Mucosa of gallbladder (tissue), 1 donor: Measurements from ENCODE around the gene PEX19. TPM values are rescaled to one million over a fixed set of nuclear protein-coding genes. Genes with fewer than 3 reads are reported as not detected.
A peak's percentile ranks its signal among the peaks of the same experiment; 100 is the strongest.
"Not testable (repeated sequence)": the region's sequence is repeated elsewhere in the genome, so short reads cannot be mapped to it uniquely, and the experiment has no call there.

Experiments used
- DNase-seq: peaks from one replicate; pipeline ENCODE4 v3.0.0-alpha.2; 2020; ENCODE audit warnings: low spot score
- total RNA-seq: library from RNA; stranded (reverse); gene quantifications from one replicate; pipeline ENCODE4 v1.2.1, GENCODE V29; 2021
- donor health status: DM: no; HTN: no; CAD: no.

The PEX19 gene
- total RNA-seq, result 75.7 TPM

- DNase-seq, result peak; percentile 94
Measured at GRCh38 chr1:160284782-160285344, at the start of gene PEX19. Gene PEX19 (minus strand): TSS chr1:160285133. CDS start chr1:160285124, 9 bp downstream.

DNA sequence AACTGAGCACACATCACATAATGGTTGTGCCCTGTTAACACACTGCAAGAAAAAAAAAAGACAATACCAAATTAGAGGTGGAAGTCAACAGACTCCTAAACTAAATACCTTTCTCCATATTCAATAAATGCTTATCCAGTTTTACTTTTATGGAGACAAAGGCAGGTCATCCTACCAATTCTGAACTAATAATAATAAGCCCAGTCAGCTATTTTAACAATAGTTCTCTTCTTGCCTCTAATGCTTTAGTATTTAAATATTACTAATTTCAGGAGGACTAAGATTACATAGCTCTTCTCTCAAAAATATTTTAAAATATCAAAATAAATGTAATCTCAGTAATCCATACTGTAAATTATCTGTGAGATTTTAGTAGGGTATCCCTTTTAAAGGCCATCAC lies 47.6 kb upstream of the PEX19 start:
- DNase-seq, result no peak

DNA sequence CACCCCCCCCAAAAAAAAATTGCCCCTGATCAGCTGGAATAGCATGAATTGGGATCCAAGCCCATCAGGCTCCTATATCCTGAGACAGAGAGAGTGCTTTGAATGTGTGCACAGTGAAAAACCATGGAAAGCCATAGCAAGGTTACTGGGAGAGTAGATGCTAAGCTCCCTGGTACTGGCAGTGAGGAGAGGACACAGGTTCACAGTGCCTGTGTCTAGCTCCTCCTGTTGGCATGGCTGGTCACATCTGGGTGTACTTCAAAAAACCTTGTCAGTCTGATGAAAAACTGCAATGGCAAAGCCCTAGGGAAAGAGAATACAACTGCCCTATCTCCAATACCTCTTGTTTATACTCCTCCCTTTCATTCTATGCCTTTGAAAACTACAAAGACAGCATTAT lies 45.2 kb upstream of the PEX19 start:
- DNase-seq, result no peak

DNA sequence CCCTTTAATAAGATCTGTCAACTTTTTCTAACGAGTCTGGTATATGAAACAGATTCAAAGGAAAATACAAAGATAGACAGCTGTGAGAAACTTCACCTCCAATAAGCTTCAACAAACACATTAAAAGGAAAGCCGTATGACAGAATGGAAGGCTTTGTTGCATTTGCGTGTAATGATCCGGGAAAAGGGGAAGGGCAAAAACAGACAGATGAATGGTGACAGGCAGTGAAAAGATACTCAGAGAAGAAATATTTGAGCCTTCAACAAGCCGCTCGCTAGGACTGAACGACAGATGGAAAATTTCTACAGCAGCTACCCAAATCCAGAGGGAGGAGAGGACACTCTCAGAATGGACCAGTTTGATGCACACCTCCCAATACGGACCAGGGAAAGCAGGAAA lies 43.3 kb upstream of the PEX19 start:
- DNase-seq, result no peak

DNA sequence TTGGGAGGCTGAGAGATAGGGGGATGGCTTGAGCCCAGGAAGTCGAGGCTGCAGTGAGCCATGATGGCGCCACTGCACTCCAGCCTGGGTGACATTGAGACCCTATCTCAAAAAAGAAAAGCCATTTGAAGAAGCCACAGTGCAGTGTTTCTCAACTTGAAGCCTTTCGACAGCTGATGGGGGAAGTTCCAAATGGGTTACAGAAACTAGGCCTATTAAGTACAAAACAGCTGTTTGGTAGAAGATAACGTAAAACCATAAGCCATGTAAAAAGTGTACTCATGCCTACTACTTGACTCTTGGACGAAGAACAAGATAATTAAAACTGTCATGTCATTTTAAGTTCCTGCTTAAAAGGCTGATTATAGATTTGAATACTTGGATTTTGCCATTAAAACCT lies 41.5 kb upstream of the PEX19 start:
- DNase-seq, result no peak

GRCh38 chr1:160325252-160325651 lies 40.3 kb upstream of the PEX19 start:
- no peak for DNase-seq

DNA sequence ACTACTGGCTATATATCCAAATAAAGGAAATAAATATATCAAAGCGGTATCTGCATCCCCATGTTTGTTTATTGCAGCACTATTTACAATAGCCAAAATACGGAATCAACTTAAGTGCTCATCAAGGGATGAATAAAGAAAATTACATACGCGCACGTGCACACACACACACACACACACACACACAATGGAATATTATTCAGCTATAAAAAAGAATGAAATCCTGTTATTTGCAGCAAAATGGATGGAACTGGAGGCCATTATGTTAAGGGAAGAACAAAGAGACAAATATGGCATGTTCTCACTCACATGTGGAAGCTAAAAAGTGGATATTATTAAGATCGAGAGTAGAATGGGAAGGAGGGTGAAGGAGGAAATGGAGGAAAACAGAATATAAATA lies 37.9 kb upstream of the PEX19 start:
- DNase-seq, result no peak

- no peak for DNase-seq
Measured at GRCh38 chr1:160315359-160315758, 30.4 kb upstream of the PEX19 start.

- DNase-seq, result no peak
Measured at GRCh38 chr1:160309571-160309970, 24.6 kb upstream of the PEX19 start.

DNA sequence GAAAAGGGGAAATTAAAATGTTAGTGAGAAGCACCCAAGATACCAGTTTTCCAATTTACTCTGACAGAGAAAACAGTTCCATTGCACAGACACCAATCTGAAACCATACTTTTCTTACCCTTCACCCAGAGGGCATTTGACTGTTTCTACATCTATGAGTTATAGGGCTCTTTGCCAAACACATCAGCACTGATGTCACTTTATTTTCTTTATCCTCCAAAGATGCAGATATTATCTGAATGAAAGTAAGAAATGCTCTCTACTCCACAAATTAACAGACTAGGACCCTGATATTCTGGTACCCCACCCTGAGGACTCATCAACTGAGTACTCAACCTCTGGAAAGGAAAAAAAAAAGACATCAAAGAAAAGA lies 24.2 kb upstream of the PEX19 start:
- DNase-seq, result no peak

- no peak for DNase-seq
Measured at GRCh38 chr1:160308451-160309184, 23.7 kb upstream of the PEX19 start.

GRCh38 chr1:160307118-160307791 lies 22.3 kb upstream of the PEX19 start:
- no peak for DNase-seq

- DNase-seq, result no peak
Measured at GRCh38 chr1:160300173-160300572, 15.2 kb upstream of the PEX19 start.

DNA sequence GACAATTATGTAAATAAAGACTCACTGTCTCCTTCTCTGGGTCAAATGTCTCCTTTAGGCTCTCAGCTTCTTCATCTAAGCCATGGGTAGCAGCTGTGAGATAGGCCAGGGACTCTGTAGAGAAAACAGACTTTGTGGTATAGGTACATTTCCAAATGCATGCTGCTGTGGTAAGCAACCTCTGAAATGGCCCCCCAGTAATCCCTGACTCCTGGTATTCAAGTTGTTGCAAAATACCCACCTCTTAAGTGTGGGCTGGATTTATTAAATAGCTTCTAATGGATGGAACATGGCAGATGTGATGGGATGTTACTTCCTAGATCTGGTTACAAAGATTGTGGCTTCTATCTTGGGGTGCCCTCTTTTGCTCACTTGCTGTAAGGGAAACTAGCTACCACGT lies 11.1 kb upstream of the PEX19 start:
- no peak for DNase-seq

- no peak for DNase-seq
Measured at GRCh38 chr1:160293020-160293968, 8.4 kb upstream of the PEX19 start.

- DNase-seq, result peak; percentile 76
Measured at GRCh38 chr1:160291248-160292220, 6.6 kb upstream of the PEX19 start.

DNA sequence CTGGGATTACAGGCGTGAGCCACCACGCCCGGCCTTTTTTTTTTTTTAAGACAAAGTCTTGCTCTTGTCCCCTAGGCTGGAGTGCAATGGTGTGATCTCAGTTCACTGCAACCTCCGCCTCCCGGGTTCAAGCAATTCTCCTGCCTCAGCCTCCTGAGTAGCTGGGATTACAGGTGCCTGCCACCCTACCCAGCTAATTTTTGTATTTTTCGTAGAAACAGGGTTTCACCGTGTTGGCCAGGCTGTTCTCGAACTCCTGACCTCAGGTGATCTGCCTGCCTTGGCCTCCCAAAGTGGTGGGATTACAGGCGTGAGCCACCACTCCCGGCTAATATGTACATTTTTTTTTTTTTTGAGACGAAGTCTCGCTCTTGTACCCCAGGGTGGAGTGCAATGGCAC lies 2.8 kb upstream of the PEX19 start:
- not testable (repeated sequence) for DNase-seq

- no peak for DNase-seq
Measured at GRCh38 chr1:160285506-160285905, 573 bp upstream of the PEX19 start.

DNA sequence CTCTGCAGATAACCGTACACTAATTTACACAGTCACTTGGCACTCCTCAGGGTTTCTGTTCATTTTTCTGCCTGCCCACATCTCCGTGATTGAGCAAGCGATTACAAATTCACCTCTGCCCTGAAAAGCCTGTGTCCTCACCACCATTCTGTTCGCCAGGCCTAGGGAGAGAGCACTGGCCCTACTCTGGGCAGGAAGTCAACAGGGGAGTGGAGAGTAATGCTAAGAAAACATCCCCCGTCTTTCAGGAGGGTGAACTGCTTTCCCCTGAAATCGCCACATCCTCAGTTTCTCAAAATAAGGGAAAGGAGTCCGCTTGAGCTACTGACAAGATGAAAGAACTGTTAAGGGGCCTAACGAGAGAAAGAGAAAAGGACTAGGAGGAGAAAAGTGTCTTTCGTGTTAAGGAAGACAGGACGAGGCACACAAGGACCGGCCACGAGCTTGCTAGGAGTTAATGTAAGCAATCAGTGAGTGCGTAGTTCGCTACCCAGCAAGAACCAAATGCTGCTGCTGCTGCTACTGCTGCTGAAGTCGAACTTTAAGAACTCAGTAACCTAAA lies 632 bp downstream of the PEX19 start:
- no peak for DNase-seq

GRCh38 chr1:160282807-160283206 lies 2.1 kb downstream of the PEX19 start:
- DNase-seq, result no peak

GRCh38 chr1:160277987-160278386 lies 6.9 kb downstream of the PEX19 start:
- DNase-seq, result no peak
